Panc1 (cell line): ENCODE measurements around the gene SLC7A7. TPM values are rescaled to one million over a fixed set of nuclear protein-coding genes. Genes with fewer than 3 reads are reported as not detected.
A peak's percentile ranks its signal among the peaks of the same experiment; 100 is the strongest.

ENCODE experiments used
- ATAC-seq: fragments of 200-7000 bp; cut with Tn5 transposase; 2 replicates; pipeline ENCODE4 v1.9.1; 2020; ENCODE audit warnings: mild to moderate bottlenecking, moderate library complexity
- BruUV-seq: library from RNA; stranded (reverse); fragments of 400-500 nt; replicated peaks from 2 replicates; lab custom pipeline; 2021; lab: Mats Ljungman, UMichigan
- CTCF ChIA-PET: fragments of 300-600 bp; sonication (Branson Sonifier 250); formaldehyde crosslinking; loops from one replicate; lab custom pipeline; 2022; ENCODE audit warnings: antibody characterized with exemption; lab: Charles Lee
- POLR2A ChIA-PET: fragments of 300-600 bp; sonication (Branson Sonifier 250); formaldehyde crosslinking; loops from one replicate; lab custom pipeline; 2022; ENCODE audit warnings: antibody characterized with exemption; lab: Charles Lee
- DNase-seq: peaks from one replicate; pipeline ENCODE4 v3.0.0-alpha.2; 2010; ENCODE audit warnings: low read depth, low spot score
- H3K27ac ChIP-seq: 2 replicates; pipeline ENCODE4 v1.5.1; 2011; ENCODE audit warnings: mild to moderate bottlenecking, low read length, inconsistent platforms
- H3K27me3 ChIP-seq: fragments of 200-500 bp; sonication (Bioruptor generic); 2 replicates; pipeline ENCODE4 v1.6.0; 2014; ENCODE audit warnings: low read length, inconsistent platforms; ENCODE audit not compliant: control insufficient read depth, insufficient read depth
- H3K36me3 ChIP-seq: fragments of 200-500 bp; sonication (Bioruptor generic); 2 replicates; pipeline ENCODE4 v1.5.1; 2014; ENCODE audit warnings: inconsistent platforms, mild to moderate bottlenecking, low read length, moderate library complexity; ENCODE audit not compliant: control insufficient read depth, insufficient read depth
- H3K4me1 ChIP-seq: 2 replicates; pipeline ENCODE4 v1.5.1; 2011; ENCODE audit warnings: inconsistent platforms, mild to moderate bottlenecking, low read length, moderate library complexity; ENCODE audit not compliant: control insufficient read depth, insufficient read depth
- H3K4me3 ChIP-seq, 2 experiments: 2 replicates each; pipeline ENCODE4 v1.5.1; 2011 to 2012; ENCODE audit warnings: low read depth in 2 of 2, low read length in 2 of 2, mild to moderate bottlenecking in 2 of 2, inconsistent platforms in 1 of 2, moderate library complexity in 1 of 2
- H3K9me3 ChIP-seq: fragments of 200-500 bp; sonication (Bioruptor generic); 2 replicates; pipeline ENCODE4 v1.5.1; 2014; ENCODE audit warnings: low read depth, mild to moderate bottlenecking, inconsistent platforms, low read length, moderate library complexity; ENCODE audit not compliant: control insufficient read depth, insufficient read depth
- POLR2AphosphoS5 ChIP-seq: IDR thresholded peaks from 2 replicates; pipeline ENCODE4 v1.6.1; 2012; ENCODE audit warnings: mild to moderate bottlenecking, low read depth, low read length, moderate library complexity
- REST ChIP-seq, 2 experiments: IDR thresholded peaks; 2 replicates each; pipeline ENCODE4 v1.6.1; 2011 to 2012; ENCODE audit warnings: low read depth in 2 of 2, control low read depth in 1 of 2, low read length in 1 of 2, mild to moderate bottlenecking in 1 of 2, moderate library complexity in 1 of 2; ENCODE audit not compliant: insufficient read depth in 1 of 2
- SIN3A ChIP-seq: IDR thresholded peaks from 2 replicates; pipeline ENCODE4 v1.6.1; 2012; ENCODE audit warnings: low read depth, mild to moderate bottlenecking, low read length, moderate library complexity, borderline replicate concordance; ENCODE audit not compliant: insufficient read depth
- TCF7L2 ChIP-seq: IDR thresholded peaks from 2 replicates; pipeline ENCODE4 v1.6.1; 2011; ENCODE audit warnings: mild to moderate bottlenecking, low read depth, low read length, inconsistent platforms
- in situ Hi-C: cut with HindIII; loops from 2 replicates; pipeline ENCODE4 v1.10.0; 2016; ENCODE audit warnings: low sequenced_read_pairs, low pct_unique_long_range_greater_than_20kb
- intact Hi-C: fragments of 100-400 bp; cut with micrococcal nuclease; formaldehyde crosslinking; loops from one replicate; pipeline ENCODE4 v1.10.0; 2022; ENCODE audit not compliant: unreplicated experiment
- total RNA-seq: library from RNA; stranded (reverse); gene quantifications from one replicate; pipeline ENCODE4 v1.2.1, GENCODE V29; 2021; ENCODE audit not compliant: unreplicated experiment
- TF ChIP-seq, protein P1 (sequence below): fragments of 450-650 bp; IDR thresholded peaks from 2 replicates; pipeline ENCODE4 v1.5.1; 2017; ENCODE audit warnings: mild to moderate bottlenecking

Gene SLC7A7
- total RNA-seq, 1 experiment from 2014 or later, result 0.85 TPM

- in situ Hi-C loops (no loop called here), intact Hi-C loops (no loop called here)
- no peak for ATAC-seq
- BruUV-seq, result no TSS peak
- Histone ChIP-seq H3K27me3 (no peaks in the 10 kb centered on the region), H3K27ac (no peak overlapping the region), H3K4me1 (no peaks in the 10 kb centered on the region), H3K36me3 (no peaks in the 10 kb centered on the region), H3K4me3 (no peak overlapping the region), H3K9me3 (no peaks in the 10 kb centered on the region)
- TF ChIP-seq, protein P1, sequence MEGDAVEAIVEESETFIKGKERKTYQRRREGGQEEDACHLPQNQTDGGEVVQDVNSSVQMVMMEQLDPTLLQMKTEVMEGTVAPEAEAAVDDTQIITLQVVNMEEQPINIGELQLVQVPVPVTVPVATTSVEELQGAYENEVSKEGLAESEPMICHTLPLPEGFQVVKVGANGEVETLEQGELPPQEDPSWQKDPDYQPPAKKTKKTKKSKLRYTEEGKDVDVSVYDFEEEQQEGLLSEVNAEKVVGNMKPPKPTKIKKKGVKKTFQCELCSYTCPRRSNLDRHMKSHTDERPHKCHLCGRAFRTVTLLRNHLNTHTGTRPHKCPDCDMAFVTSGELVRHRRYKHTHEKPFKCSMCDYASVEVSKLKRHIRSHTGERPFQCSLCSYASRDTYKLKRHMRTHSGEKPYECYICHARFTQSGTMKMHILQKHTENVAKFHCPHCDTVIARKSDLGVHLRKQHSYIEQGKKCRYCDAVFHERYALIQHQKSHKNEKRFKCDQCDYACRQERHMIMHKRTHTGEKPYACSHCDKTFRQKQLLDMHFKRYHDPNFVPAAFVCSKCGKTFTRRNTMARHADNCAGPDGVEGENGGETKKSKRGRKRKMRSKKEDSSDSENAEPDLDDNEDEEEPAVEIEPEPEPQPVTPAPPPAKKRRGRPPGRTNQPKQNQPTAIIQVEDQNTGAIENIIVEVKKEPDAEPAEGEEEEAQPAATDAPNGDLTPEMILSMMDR, result no peak
- TF ChIP-seq TCF7L2, result no peak
- TF ChIP-seq SIN3A, result no peak
- no peak for TF ChIP-seq POLR2AphosphoS5
- no peak for TF ChIP-seq REST (IDR thresholded peaks at IDR 0.05; ENCODE audit: insufficient read depth in 1 of 2, low read depth in 2 of 2, low read length in 1 of 2)
- ChIA-PET POLR2A (interaction anchor here (0.6 kb wide), 1 partner anchor 100 kb away, joined by 4 read pairs; no protein-coding TSS in a partner anchor), CTCF (no interaction called here)
- peak; percentile 18 for DNase-seq
Measured at GRCh38 chr14:22791301-22791700, 23.9 kb downstream of the SLC7A7 start.

DNA sequence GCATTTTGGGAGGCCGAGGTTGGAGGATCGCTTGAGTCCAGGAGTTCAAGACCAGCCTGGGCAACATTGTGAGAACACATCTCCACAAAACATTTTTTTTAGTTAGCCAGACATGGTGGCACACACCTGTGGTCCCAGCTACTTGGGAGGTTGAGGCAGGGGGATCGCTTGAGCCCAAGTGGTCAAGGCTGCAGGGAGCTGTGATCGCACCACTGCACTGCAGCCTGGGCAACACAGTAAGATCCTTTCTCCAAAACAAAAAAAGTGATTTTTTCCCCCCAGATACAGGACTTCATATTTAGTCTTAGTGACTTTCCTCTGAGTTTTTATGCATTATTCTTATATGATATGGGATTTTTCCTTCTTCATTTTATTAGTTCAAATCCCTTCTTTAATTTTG lies 28.6 kb downstream of the SLC7A7 start:
- intact Hi-C loops (no loop called here), in situ Hi-C loops (no loop called here)
- BruUV-seq, result no TSS peak
- H3K36me3 ChIP-seq, result no peaks in the 10 kb centered on the region
- H3K9me3 ChIP-seq, result no peaks in the 10 kb centered on the region
- no peak for DNase-seq
- no peak overlapping the region for H3K27ac ChIP-seq
- CTCF ChIA-PET, result no interaction called here
- TF ChIP-seq SIN3A, result no peak
- TF ChIP-seq, protein P1, result no peak
- no peak for TF ChIP-seq REST (IDR thresholded peaks at IDR 0.05; ENCODE audit: insufficient read depth in 1 of 2, low read depth in 2 of 2, low read length in 1 of 2)
- TF ChIP-seq POLR2AphosphoS5, result no peak
- no peak for TF ChIP-seq TCF7L2
- no peaks in the 10 kb centered on the region for H3K4me1 ChIP-seq
- no peaks in the 10 kb centered on the region for H3K27me3 ChIP-seq
- H3K4me3 ChIP-seq, result no peak overlapping the region
- POLR2A ChIA-PET, result no interaction called here
- ATAC-seq, result no peak
